OCI-LY1 (cell line): ENCODE results near the gene SLC46A1.

Experiments used
- EZH2 ChIP-seq: fragments of 200-600 bp; sonication (generic), shearing (Covaris generic); IDR thresholded peaks from 2 replicates; pipeline ENCODE4 v1.8.0; 2017; ENCODE audit warnings: borderline replicate concordance, mixed run types, mild to moderate bottlenecking, antibody characterized with exemption, low read length, moderate library complexity, mixed read lengths
- TF ChIP-seq, protein P1 (sequence below): fragments of 200-600 bp; sonication (generic), shearing (Covaris generic); IDR thresholded peaks from 2 replicates; pipeline ENCODE4 v1.5.1; 2017; ENCODE audit warnings: mild to moderate bottlenecking, antibody characterized with exemption, low read length, moderate library complexity, mixed read lengths

DNA sequence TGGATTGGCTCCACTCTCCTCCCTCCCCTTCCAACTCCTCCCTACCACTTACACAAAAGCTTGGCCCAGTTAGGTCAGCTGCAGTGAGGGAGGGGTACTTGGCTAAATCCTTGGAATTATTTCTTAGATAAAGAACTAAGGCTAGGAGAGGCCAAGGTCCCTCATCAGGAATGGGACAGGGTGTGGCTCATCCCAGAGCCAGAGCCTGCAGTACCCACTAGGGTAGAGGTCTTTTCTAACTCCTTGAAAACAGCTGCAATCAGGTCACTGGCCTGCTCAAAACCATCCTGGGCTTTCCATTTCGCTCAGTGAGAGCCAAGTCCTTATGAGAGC is 1.9 kb upstream of the SLC46A1 start:
- TF ChIP-seq, protein P1, sequence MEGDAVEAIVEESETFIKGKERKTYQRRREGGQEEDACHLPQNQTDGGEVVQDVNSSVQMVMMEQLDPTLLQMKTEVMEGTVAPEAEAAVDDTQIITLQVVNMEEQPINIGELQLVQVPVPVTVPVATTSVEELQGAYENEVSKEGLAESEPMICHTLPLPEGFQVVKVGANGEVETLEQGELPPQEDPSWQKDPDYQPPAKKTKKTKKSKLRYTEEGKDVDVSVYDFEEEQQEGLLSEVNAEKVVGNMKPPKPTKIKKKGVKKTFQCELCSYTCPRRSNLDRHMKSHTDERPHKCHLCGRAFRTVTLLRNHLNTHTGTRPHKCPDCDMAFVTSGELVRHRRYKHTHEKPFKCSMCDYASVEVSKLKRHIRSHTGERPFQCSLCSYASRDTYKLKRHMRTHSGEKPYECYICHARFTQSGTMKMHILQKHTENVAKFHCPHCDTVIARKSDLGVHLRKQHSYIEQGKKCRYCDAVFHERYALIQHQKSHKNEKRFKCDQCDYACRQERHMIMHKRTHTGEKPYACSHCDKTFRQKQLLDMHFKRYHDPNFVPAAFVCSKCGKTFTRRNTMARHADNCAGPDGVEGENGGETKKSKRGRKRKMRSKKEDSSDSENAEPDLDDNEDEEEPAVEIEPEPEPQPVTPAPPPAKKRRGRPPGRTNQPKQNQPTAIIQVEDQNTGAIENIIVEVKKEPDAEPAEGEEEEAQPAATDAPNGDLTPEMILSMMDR = no peak
- TF ChIP-seq EZH2 = no peak
